ENCODE data around the gene ABLIM2. TPM values are rescaled to one million over a fixed set of nuclear protein-coding genes. Genes with fewer than 3 reads are reported as not detected.
"Not testable (repeated sequence)": the region's sequence is repeated elsewhere in the genome, so short reads cannot be mapped to it uniquely, and the experiment has no call there.

The ABLIM2 gene
- total RNA-seq, 2 donors from 2014 or later: 5.7 to 11.2 TPM

DNA sequence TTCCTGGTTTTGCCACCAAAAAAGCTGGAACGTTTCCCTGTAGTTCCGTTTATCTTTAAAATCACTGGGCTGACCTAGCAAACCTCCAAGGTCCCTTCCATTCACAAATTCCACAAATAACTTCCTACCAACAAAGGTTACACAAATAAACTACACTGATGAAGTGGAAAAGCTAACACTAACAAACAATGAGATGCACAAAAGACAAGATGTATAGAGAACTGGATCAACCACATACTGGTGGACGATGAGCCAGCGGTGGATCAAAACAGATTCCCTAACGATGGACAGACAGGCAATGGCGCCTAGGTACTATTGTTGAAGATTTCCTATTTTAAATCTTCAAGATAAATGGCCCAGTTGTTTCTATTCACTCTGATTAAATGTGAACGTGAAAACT is 234.4 kb downstream of the ABLIM2 start:
- TF ChIP-seq, protein P1, sequence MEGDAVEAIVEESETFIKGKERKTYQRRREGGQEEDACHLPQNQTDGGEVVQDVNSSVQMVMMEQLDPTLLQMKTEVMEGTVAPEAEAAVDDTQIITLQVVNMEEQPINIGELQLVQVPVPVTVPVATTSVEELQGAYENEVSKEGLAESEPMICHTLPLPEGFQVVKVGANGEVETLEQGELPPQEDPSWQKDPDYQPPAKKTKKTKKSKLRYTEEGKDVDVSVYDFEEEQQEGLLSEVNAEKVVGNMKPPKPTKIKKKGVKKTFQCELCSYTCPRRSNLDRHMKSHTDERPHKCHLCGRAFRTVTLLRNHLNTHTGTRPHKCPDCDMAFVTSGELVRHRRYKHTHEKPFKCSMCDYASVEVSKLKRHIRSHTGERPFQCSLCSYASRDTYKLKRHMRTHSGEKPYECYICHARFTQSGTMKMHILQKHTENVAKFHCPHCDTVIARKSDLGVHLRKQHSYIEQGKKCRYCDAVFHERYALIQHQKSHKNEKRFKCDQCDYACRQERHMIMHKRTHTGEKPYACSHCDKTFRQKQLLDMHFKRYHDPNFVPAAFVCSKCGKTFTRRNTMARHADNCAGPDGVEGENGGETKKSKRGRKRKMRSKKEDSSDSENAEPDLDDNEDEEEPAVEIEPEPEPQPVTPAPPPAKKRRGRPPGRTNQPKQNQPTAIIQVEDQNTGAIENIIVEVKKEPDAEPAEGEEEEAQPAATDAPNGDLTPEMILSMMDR (IDR thresholded peaks at IDR 0.05): no peak
- no peak for DNase-seq (ENCODE audit: low spot score)
- H3K4me1 ChIP-seq: peaks cover 0 to 16% of the 10 kb centered on the region in 2 donors
- H3K27me3 ChIP-seq: no peaks in the 10 kb centered on the region
- no peaks in the 10 kb centered on the region for H3K36me3 ChIP-seq
- no peak overlapping the region for H3K27ac ChIP-seq
- no peaks in the 10 kb centered on the region for H3K9me3 ChIP-seq
- H3K4me3 ChIP-seq: no peak overlapping the region

DNA sequence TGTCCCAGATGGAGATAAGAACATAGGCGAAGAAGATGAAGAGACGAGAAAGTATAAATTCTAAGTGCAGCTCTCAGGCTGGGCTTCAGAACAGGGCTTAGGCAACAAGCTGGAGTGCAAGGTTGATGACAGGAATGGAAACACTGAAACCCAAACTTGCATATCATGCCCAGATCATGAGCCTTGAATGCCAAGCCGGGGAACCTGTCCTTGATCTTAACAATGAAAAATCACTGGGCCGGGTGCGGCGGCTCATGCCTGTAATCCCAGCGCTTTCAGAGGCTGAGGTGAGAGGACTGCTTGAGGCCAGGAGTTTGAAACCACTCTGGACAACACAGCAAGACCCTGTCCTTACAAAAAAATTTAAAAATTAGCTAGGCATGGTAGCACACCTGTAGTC is 236.1 kb downstream of the ABLIM2 start:
- no peaks in the 10 kb centered on the region for H3K36me3 ChIP-seq
- TF ChIP-seq, protein P1 (IDR thresholded peaks at IDR 0.05): no peak
- no peak overlapping the region for H3K27ac ChIP-seq
- H3K27me3 ChIP-seq: no peaks in the 10 kb centered on the region
- H3K4me1 ChIP-seq: peaks cover 0 to 13% of the 10 kb centered on the region in 2 donors
- no peak overlapping the region for H3K4me3 ChIP-seq
- no peak for DNase-seq (ENCODE audit: low spot score)
- H3K9me3 ChIP-seq: no peaks in the 10 kb centered on the region

DNA sequence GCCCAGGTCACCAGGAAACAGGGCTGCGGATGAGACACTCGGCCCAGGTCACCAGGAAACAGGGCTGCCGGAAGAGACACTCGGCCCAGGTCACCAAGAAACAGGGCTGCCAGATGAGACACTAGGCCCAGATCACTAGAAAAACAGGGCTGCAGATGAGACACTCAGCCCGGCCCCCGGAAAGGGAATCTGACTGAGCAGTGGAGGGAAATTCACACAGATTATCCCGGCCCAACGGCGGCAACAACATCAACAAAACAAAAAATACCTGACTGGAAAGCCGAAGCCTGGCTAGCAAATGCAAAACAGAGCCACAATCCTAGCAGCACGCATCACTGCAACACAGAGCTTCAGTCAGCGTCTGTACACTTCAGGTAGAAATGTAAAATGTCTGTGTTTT is 239.6 kb downstream of the ABLIM2 start:
- Histone ChIP-seq H3K36me3 (no peaks in the 10 kb centered on the region), H3K27ac (no peak overlapping the region), H3K4me3 (no peak overlapping the region), H3K4me1 (peaks cover 0 to 12% of the 10 kb centered on the region in 2 donors), H3K9me3 (no peaks in the 10 kb centered on the region), H3K27me3 (no peaks in the 10 kb centered on the region)
- no peak for DNase-seq (ENCODE audit: low spot score)
- TF ChIP-seq, protein P1 (IDR thresholded peaks at IDR 0.05): no peak

- H3K27me3 ChIP-seq; H3K36me3 ChIP-seq; DNase-seq (ENCODE audit: low spot score); H3K9me3 ChIP-seq; H3K4me3 ChIP-seq; H3K4me1 ChIP-seq; H3K27ac ChIP-seq: not testable (repeated sequence)
These were observed 240.4 kb downstream of the ABLIM2 start for GRCh38 chr4:7918187-7918586.

- Histone ChIP-seq H3K4me1 (peaks cover 0 to 9% of the 10 kb centered on the region in 2 donors), H3K9me3 (no peaks in the 10 kb centered on the region), H3K27ac (no peak overlapping the region), H3K4me3 (no peak overlapping the region), H3K27me3 (no peaks in the 10 kb centered on the region), H3K36me3 (no peaks in the 10 kb centered on the region)
- DNase-seq (ENCODE audit: low spot score): no peak
- TF ChIP-seq, protein P1 (IDR thresholded peaks at IDR 0.05): no peak
These were observed 240.9 kb downstream of the ABLIM2 start for GRCh38 chr4:7917669-7918068.

GRCh38 chr4:7915875-7916242 is 242.8 kb downstream of the ABLIM2 start:
- Histone ChIP-seq H3K27me3 (no peaks in the 10 kb centered on the region), H3K27ac (no peak overlapping the region)
- TF ChIP-seq, protein P1 (IDR thresholded peaks at IDR 0.05): no peak

More at GRCh38 chr4:7915875-7916242, 242.8 kb downstream of the ABLIM2 start:
- peaks cover 0 to 18% of the 10 kb centered on the region in 2 donors for H3K4me1 ChIP-seq
- no peaks in the 10 kb centered on the region for H3K36me3 ChIP-seq
- no peaks in the 10 kb centered on the region for H3K9me3 ChIP-seq
- DNase-seq (ENCODE audit: low spot score): no peak
- no peak overlapping the region for H3K4me3 ChIP-seq

MicroRNAs within 50 kb of the gene (microRNA counts, 767-probe panel; counts per million panel counts)
- microRNA hsa-miR-95: 3,355 to 6,424 counts per million in 2 donors

Small RNA genes lying within 50 kb of the gene (microRNA-seq; reads per million reads assigned to microRNA genes)
- 872 to 1,557 reads per million in 2 donors for gene MIR95 (ENCODE audit: borderline number of aligned reads in 2 of 2, borderline replicate concordance in 1 of 2)

Other genes starting within 250 kb of the ABLIM2 start
- gene AFAP1, start 219.0 kb downstream of the ABLIM2 start, total RNA-seq: 10 to 100 TPM; 16.2 to 27.2 TPM
- 10 to 100 TPM in 1 of 2 donors, 1 to 10 TPM in 1; 8.9 to 13.9 TPM for gene SH3TC1, start 40.5 kb upstream of the ABLIM2 start, total RNA-seq
- gene HTRA3, start 110.9 kb upstream of the ABLIM2 start, total RNA-seq: 100 to 1,000 TPM in 1 of 2 donors, 10 to 100 TPM in 1; 33.8 to 124 TPM